Measurements from ENCODE around the gene GPSM1.

The GPSM1 gene

GRCh38 chr9:136396219-136396515 lies 68.8 kb downstream of the GPSM1 start:
- no peak for TF ChIP-seq CTCF (IDR thresholded peaks at IDR 0.05; ENCODE audit: insufficient read depth, missing control alignments)
- DNase-seq (ENCODE audit: insufficient read length, low spot score) (no peak), FAIRE-seq (no peak)

GRCh38 chr9:136397643-136398042 lies 70.3 kb downstream of the GPSM1 start:
- no peak for DNase-seq (ENCODE audit: insufficient read length, low spot score)
- TF ChIP-seq CTCF (IDR thresholded peaks at IDR 0.05; ENCODE audit: insufficient read depth, missing control alignments): no peak
- FAIRE-seq: no peak

GRCh38 chr9:136398286-136398685 lies 70.9 kb downstream of the GPSM1 start:
- DNase-seq (ENCODE audit: insufficient read length, low spot score): no peak
- FAIRE-seq: no peak
- TF ChIP-seq CTCF (IDR thresholded peaks at IDR 0.05; ENCODE audit: insufficient read depth, missing control alignments): no peak

- DNase-seq (ENCODE audit: insufficient read length, low spot score) (no peak), FAIRE-seq (no peak)
- TF ChIP-seq CTCF (IDR thresholded peaks at IDR 0.05; ENCODE audit: insufficient read depth, missing control alignments): no peak
Observed at GRCh38 chr9:136399176-136400037, 72.1 kb downstream of the GPSM1 start.

GRCh38 chr9:136400038-136400834 lies 72.9 kb downstream of the GPSM1 start, which contains the start of gene SNAPC4:
SNAPC4 (minus strand) TSS chr9:136400170; CDS start chr9:136398428, 1,742 bp downstream.
- FAIRE-seq: no peak
- peak; percentile 93 for DNase-seq (ENCODE audit: insufficient read length, low spot score)
- TF ChIP-seq CTCF (IDR thresholded peaks at IDR 0.05; ENCODE audit: insufficient read depth, missing control alignments): peak; percentile 68

- no peak for FAIRE-seq
- no peak for DNase-seq (ENCODE audit: insufficient read length, low spot score)
- TF ChIP-seq CTCF (IDR thresholded peaks at IDR 0.05; ENCODE audit: insufficient read depth, missing control alignments): no peak
Observed at GRCh38 chr9:136401173-136401922, 74.0 kb downstream of the GPSM1 start.
